Measurements from ENCODE around the gene MYO9B.
"Not testable (repeated sequence)": the region's sequence is repeated elsewhere in the genome, so short reads cannot be mapped to it uniquely, and the experiment has no call there.

MYO9B gene

GRCh38 chr19:17094694-17095093 lies 19.1 kb downstream of the MYO9B start:
- DNase-seq = not testable (repeated sequence)

- peak; percentile 40 for DNase-seq
These were observed 19.8 kb downstream of the MYO9B start for GRCh38 chr19:17095141-17095919.

- DNase-seq = peak; percentile 58
These were observed 22.1 kb downstream of the MYO9B start for GRCh38 chr19:17097593-17098126.

GRCh38 chr19:17098326-17098725 lies 22.7 kb downstream of the MYO9B start:
- no peak for DNase-seq

- no peak for DNase-seq
These were observed 26.4 kb downstream of the MYO9B start for GRCh38 chr19:17101686-17102628.

GRCh38 chr19:17103177-17103576 lies 27.6 kb downstream of the MYO9B start:
- peak; percentile 60 for DNase-seq

- DNase-seq = no peak
These were observed 29.1 kb downstream of the MYO9B start for GRCh38 chr19:17104679-17105078.

- no peak for DNase-seq
These were observed 30.0 kb downstream of the MYO9B start for GRCh38 chr19:17105556-17105955.

- not testable (repeated sequence) for DNase-seq
These were observed 31.4 kb downstream of the MYO9B start for GRCh38 chr19:17106964-17107363.

GRCh38 chr19:17107546-17108452 lies 32.2 kb downstream of the MYO9B start:
- DNase-seq = peak; percentile 99

GRCh38 chr19:17108453-17108784 lies 32.8 kb downstream of the MYO9B start:
- no peak for DNase-seq

GRCh38 chr19:17109300-17109699 lies 33.7 kb downstream of the MYO9B start:
- no peak for DNase-seq

- DNase-seq = no peak
These were observed 34.5 kb downstream of the MYO9B start for GRCh38 chr19:17109962-17110598.

- no peak for DNase-seq
These were observed 35.0 kb downstream of the MYO9B start for GRCh38 chr19:17110599-17110966.

GRCh38 chr19:17111766-17112165 lies 36.2 kb downstream of the MYO9B start:
- no peak for DNase-seq

GRCh38 chr19:17112271-17112670 lies 36.7 kb downstream of the MYO9B start:
- no peak for DNase-seq

GRCh38 chr19:17112700-17113099 lies 37.1 kb downstream of the MYO9B start:
- no peak for DNase-seq

- DNase-seq = no peak
These were observed 37.7 kb downstream of the MYO9B start for GRCh38 chr19:17113127-17113785.

GRCh38 chr19:17114414-17114831 lies 38.8 kb downstream of the MYO9B start:
- DNase-seq = no peak

- DNase-seq = no peak
These were observed 41.6 kb downstream of the MYO9B start for GRCh38 chr19:17116996-17117702.

- DNase-seq = no peak
These were observed 43.4 kb downstream of the MYO9B start for GRCh38 chr19:17118957-17119356.

Measured in EL (cell line).